BE2C (cell line): ENCODE data around the gene NDUFA13. TPM values are rescaled to one million over a fixed set of nuclear protein-coding genes. Genes with fewer than 3 reads are reported as not detected.
"Not testable (repeated sequence)": the region's sequence is repeated elsewhere in the genome, so short reads cannot be mapped to it uniquely, and the experiment has no call there.

Source experiments
- DNase-seq: peaks from one replicate; pipeline ENCODE4 v3.0.0-alpha.2; 2020
- H3K27me3 ChIP-seq: fragments of 250-450 bp; sonication (Bioruptor Pico); 2 replicates; pipeline ENCODE4 v1.5.1; 2020; ENCODE audit warnings: mild to moderate bottlenecking
- H3K36me3 ChIP-seq: fragments of 250-450 bp; sonication (Bioruptor Pico); 2 replicates; pipeline ENCODE4 v1.5.1; 2020; ENCODE audit warnings: mild to moderate bottlenecking
- H3K4me1 ChIP-seq: fragments of 250-450 bp; sonication (Bioruptor Pico); 2 replicates; pipeline ENCODE4 v1.5.1; 2020
- H3K4me3 ChIP-seq: 2 replicates; pipeline ENCODE4 v1.5.1; 2011; ENCODE audit warnings: low read depth, low read length
- H3K9me3 ChIP-seq: fragments of 250-450 bp; sonication (Bioruptor Pico); 2 replicates; pipeline ENCODE4 v1.5.1; 2020
- CTCF ChIP-seq: IDR thresholded peaks from 2 replicates; pipeline ENCODE4 v1.5.1; 2012; ENCODE audit warnings: mild to moderate bottlenecking, low read depth, low read length
- polyA plus RNA-seq: library from polyadenylated mRNA; unstranded; fragments of >200 nt; gene quantifications from one replicate; pipeline ENCODE4 v1.2.1, GENCODE V29; 2012; ENCODE audit warnings: low read depth, missing spikeins; ENCODE audit not compliant: insufficient read length, insufficient read depth

NDUFA13 gene
- polyA plus RNA-seq = 1,465 TPM

GRCh38 chr19:19515642-19516519, at the start of gene NDUFA13:
Gene NDUFA13, plus strand, starts transcription at chr19:19516225. Its CDS starts 14 bp downstream, at chr19:19516239.
- H3K27me3 ChIP-seq = no peaks in the 10 kb centered on the region
- peaks cover 10% of the 10 kb centered on the region for H3K36me3 ChIP-seq
- H3K4me1 ChIP-seq = no peaks in the 10 kb centered on the region
- TF ChIP-seq CTCF = no peak
- H3K4me3 ChIP-seq = peak within 1 kb of the TSS; percentile 98
- H3K9me3 ChIP-seq = no peaks in the 10 kb centered on the region
- DNase-seq = peak; percentile 91

- Histone ChIP-seq H3K36me3 (peaks cover 53% of the 10 kb centered on the region), H3K9me3 (peaks cover 10% of the 10 kb centered on the region), H3K27me3 (no peaks in the 10 kb centered on the region), H3K4me3 (no peak overlapping the region), H3K4me1 (peaks cover 5% of the 10 kb centered on the region; the same call in 1 of the 2 replicates)
- no peak for TF ChIP-seq CTCF
- DNase-seq = no peak
These were observed 47.5 kb upstream of the NDUFA13 start for GRCh38 chr19:19468424-19469050.

- Histone ChIP-seq H3K36me3 (peaks cover 41% of the 10 kb centered on the region), H3K4me1 (no peaks in the 10 kb centered on the region), H3K9me3 (peaks cover 10% of the 10 kb centered on the region), H3K4me3 (no peak overlapping the region), H3K27me3 (no peaks in the 10 kb centered on the region)
- no peak for DNase-seq
- TF ChIP-seq CTCF = no peak
These were observed 45.4 kb upstream of the NDUFA13 start for GRCh38 chr19:19470579-19470978.

GRCh38 chr19:19471682-19472081, 44.3 kb upstream of the NDUFA13 start:
- H3K9me3 ChIP-seq = peaks cover 10% of the 10 kb centered on the region
- H3K36me3 ChIP-seq = peaks cover 30% of the 10 kb centered on the region
- H3K4me3 ChIP-seq = no peak overlapping the region
- TF ChIP-seq CTCF = no peak
- no peaks in the 10 kb centered on the region for H3K4me1 ChIP-seq
- no peaks in the 10 kb centered on the region for H3K27me3 ChIP-seq
- no peak for DNase-seq

- not testable (repeated sequence) for H3K27me3 ChIP-seq, DNase-seq, H3K4me3 ChIP-seq, H3K4me1 ChIP-seq
- peaks cover 26% of the 10 kb centered on the region for H3K36me3 ChIP-seq
- H3K9me3 ChIP-seq = peaks cover 10% of the 10 kb centered on the region; the same call in 1 of the 2 replicates
These were observed 43.9 kb upstream of the NDUFA13 start for GRCh38 chr19:19472106-19472505.

- H3K9me3 ChIP-seq = no peaks in the 10 kb centered on the region
- no peaks in the 10 kb centered on the region for H3K4me1 ChIP-seq
- H3K27me3 ChIP-seq = no peaks in the 10 kb centered on the region
- DNase-seq = no peak
- H3K36me3 ChIP-seq = peaks cover 7% of the 10 kb centered on the region
- no peak for TF ChIP-seq CTCF
- no peak overlapping the region for H3K4me3 ChIP-seq
These were observed 40.8 kb upstream of the NDUFA13 start for GRCh38 chr19:19475015-19475765.
